ENCODE results near the gene ZNF280C. TPM values are rescaled to one million over a fixed set of nuclear protein-coding genes. Genes with fewer than 3 reads are reported as not detected.

The ZNF280C gene
- total RNA-seq, 1 donor = 12.1 TPM

- DNase-seq (ENCODE audit: low read depth) = no peak
- no peak for TF ChIP-seq CTCF (IDR thresholded peaks at IDR 0.05; ENCODE audit: insufficient read depth, low read depth, low read length)
- peak overlapping the region; percentile 12 for H3K4me3 ChIP-seq (ENCODE audit: low read depth, low read length)
Measured at GRCh38 chrX:130299279-130300009, 30.7 kb upstream of the ZNF280C start.

GRCh38 chrX:130296743-130297142 is 28.0 kb upstream of the ZNF280C start:
- DNase-seq (ENCODE audit: low read depth) = peak; percentile 37
- no peak for TF ChIP-seq CTCF (IDR thresholded peaks at IDR 0.05; ENCODE audit: insufficient read depth, low read depth, low read length)

GRCh38 chrX:130296297-130296678 is 27.6 kb upstream of the ZNF280C start:
- DNase-seq (ENCODE audit: low read depth) = no peak
- TF ChIP-seq CTCF (IDR thresholded peaks at IDR 0.05; ENCODE audit: insufficient read depth, low read depth, low read length) = no peak
- H3K4me3 ChIP-seq (ENCODE audit: low read depth, low read length) = no peak overlapping the region

More at GRCh38 chrX:130296743-130297142, 28.0 kb upstream of the ZNF280C start:
- H3K4me3 ChIP-seq (ENCODE audit: low read depth, low read length) = no peak overlapping the region

- DNase-seq (ENCODE audit: low read depth) = no peak
- no peak for TF ChIP-seq CTCF (IDR thresholded peaks at IDR 0.05; ENCODE audit: insufficient read depth, low read depth, low read length)
- no peak overlapping the region for H3K4me3 ChIP-seq (ENCODE audit: low read depth, low read length)
Measured at GRCh38 chrX:130295519-130296296, 27.0 kb upstream of the ZNF280C start.

GRCh38 chrX:130287071-130287770 is 18.5 kb upstream of the ZNF280C start:
- no peak for DNase-seq (ENCODE audit: low read depth)
- no peak overlapping the region for H3K4me3 ChIP-seq (ENCODE audit: low read depth, low read length)
- no peak for TF ChIP-seq CTCF (IDR thresholded peaks at IDR 0.05; ENCODE audit: insufficient read depth, low read depth, low read length)

- no peak for DNase-seq (ENCODE audit: low read depth)
Measured at GRCh38 chrX:130285710-130286109, 17.0 kb upstream of the ZNF280C start.

More at GRCh38 chrX:130285710-130286109, 17.0 kb upstream of the ZNF280C start:
- H3K4me3 ChIP-seq (ENCODE audit: low read depth, low read length) = no peak overlapping the region
- TF ChIP-seq CTCF (IDR thresholded peaks at IDR 0.05; ENCODE audit: insufficient read depth, low read depth, low read length) = no peak

Data from fibroblast of villous mesenchyme (primary cell).